HG03280 (cell line): Measurements from ENCODE around the gene PSMD2.
A peak's percentile ranks its signal among the peaks of the same experiment; 100 is the strongest.

ENCODE experiments used
- ATAC-seq: cut with Tn5 transposase; IDR thresholded peaks from one replicate; pipeline ENCODE4 v1.9.1; 2021; ENCODE audit warnings: mild to moderate bottlenecking, moderate library complexity; ENCODE audit not compliant: unreplicated experiment

PSMD2 gene

DNA sequence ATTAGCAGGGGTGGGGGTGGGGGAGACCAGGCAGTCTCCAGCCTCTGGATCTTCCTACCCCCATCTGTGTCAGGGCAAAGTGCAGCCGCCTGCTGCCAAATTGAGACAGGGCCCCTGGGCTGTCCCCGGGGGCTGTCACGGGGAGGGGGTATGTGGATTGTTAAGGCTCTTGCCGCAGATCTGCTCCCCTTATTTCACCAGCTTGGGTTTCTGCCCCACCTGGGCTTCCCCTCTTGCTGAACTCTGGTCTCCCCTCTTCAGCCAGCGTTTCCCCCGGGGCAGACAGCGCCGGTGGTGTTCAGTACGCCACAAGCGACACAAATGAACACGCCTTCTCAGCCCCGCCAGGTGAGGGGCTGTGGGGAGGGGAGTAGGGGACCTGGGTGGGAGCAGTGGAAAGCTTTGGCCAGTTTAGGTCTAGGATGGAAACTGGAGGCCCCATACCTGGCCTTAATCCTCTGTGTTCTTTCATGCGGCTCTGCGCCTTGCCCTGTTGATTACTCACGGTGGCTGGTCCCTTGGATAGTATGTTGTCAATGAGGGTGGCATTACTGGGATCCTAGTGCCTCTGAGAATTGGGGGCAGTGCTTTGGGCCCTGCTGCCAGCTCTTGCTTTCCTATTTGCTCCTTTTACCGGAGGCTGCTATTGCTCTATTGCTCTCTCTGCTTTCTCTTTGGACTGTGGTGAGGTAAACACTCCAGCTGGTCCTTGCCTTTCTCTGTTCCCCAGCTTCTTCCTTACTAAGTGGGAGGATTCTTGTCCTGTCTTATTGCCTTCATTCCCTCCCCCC, 17.0 kb downstream of the PSMD2 start:
- ATAC-seq: no peak

DNA sequence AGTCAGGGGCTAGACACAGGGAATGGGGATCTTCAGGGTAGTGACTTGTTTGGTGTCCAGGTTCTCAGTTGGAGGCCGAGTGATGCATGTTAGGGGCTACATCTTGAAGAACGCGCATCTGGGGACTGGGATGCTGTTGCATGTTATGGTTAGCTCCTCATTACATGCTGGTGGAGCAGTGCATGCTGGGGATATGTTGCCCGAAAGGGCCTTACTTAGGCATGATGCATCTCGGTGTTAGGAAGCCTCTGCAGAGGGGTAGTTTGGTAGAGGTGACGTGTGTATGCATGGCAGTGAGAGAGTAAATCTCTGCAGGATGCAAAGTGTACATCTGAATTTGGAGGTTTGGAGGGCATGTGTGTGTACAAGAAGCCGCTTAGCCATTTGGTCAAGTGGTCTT, 17.8 kb downstream of the PSMD2 start:
- no peak for ATAC-seq

DNA sequence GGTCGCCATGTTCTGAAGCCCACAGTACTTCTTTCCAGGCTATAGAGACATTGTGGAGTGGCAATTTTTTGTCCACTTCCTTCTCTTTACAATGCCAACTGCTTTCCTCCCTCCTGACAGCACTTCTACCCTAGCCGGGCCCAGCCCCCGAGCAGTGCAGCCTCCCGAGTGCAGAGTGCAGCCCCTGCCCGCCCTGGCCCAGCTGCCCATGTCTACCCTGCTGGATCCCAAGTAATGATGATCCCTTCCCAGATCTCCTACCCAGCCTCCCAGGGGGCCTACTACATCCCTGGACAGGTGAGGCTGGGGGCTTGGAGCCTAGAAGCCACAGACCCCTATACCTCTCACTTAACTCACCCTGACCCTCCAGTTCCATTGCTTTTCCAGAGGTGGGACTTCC, 18.2 kb downstream of the PSMD2 start:
- ATAC-seq: no peak

DNA sequence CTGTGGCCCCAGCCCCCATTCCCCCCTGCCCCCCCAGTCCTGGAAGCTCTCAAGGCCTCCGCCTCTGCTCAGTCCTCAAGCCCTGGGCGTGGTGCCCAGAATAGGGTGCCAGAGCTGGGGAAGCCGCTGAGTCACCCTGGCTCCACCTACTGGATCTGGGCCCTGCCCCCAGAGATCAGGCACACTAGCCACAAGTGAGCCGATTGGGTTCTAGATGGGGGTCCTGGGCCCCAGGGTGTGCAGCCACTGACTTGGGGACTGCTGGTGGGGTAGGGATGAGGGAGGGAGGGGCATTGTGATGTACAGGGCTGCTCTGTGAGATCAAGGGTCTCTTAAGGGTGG, 21.0 kb downstream of the PSMD2 start:
- no peak for ATAC-seq

DNA sequence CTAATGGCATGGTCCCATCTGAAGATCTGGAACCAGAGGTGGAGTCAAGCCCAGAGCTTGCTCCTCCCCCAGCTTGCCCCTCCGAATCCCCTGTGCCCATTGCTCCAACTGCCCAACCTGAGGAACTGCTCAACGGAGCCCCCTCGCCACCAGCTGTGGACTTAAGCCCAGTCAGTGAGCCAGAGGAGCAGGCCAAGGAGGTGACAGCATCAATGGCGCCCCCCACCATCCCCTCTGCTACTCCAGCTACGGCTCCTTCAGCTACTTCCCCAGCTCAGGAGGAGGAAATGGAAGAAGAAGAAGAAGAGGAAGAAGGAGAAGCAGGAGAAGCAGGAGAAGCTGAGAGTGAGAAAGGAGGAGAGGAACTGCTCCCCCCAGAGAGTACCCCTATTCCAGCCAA, 22.6 kb downstream of the PSMD2 start:
- no peak for ATAC-seq

DNA sequence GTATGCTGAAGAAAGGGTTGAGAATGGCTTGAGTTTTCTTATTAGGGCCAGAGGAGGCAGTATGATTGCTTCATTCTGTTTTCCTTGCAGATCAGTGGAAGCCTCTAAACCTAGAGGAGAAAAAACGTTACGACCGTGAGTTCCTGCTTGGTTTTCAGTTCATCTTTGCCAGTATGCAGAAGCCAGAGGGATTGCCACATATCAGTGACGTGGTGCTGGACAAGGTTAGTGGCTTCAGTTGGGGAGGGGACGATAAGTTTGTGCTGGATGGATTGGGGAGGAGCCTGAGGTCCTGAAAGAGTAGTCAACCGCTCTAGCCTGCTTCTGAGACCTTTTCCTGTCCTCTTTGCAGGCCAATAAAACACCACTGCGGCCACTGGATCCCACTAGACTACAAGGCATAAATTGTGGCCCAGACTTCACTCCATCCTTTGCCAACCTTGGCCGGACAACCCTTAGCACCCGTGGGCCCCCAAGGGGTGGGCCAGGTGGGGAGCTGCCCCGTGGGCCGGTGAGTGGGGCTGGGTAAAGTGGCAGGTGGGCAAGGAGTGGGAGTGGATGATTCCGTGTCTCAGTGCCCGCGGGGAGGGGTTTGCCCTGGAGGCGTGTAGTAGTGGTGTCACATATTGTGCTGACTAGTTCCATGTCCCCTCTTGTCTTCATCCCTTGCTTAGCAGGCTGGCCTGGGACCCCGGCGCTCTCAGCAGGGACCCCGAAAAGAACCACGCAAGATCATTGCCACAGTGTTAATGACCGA, 23.9 kb downstream of the PSMD2 start:
- no peak for ATAC-seq

DNA sequence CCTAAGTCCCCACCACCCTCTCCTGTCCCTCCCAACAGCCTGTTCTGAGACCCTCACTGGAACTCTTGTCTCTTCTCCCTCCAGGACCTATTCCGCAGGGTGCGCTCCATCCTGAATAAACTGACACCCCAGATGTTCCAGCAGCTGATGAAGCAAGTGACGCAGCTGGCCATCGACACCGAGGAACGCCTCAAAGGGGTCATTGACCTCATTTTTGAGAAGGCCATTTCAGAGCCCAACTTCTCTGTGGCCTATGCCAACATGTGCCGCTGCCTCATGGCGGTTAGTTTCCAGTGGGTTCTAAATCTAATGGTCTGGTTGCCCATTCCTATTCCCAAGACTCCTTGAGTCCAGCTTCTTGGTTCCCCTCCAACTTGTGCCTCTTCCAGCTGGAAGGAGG, 24.7 kb downstream of the PSMD2 start:
- no peak for ATAC-seq

DNA sequence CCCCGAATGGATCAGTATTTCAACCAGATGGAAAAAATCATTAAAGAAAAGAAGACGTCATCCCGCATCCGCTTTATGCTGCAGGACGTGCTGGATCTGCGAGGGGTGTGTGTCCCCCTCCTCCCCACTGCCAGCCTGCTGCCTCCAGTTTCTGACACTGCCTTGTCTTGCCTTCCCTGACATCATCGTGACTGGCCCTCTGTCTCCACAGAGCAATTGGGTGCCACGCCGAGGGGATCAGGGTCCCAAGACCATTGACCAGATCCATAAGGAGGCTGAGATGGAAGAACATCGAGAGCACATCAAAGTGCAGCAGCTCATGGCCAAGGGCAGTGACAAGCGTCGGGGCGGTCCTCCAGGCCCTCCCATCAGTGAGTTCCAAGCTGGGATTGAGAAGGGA, 26.2 kb downstream of the PSMD2 start:
- no peak for ATAC-seq

DNA sequence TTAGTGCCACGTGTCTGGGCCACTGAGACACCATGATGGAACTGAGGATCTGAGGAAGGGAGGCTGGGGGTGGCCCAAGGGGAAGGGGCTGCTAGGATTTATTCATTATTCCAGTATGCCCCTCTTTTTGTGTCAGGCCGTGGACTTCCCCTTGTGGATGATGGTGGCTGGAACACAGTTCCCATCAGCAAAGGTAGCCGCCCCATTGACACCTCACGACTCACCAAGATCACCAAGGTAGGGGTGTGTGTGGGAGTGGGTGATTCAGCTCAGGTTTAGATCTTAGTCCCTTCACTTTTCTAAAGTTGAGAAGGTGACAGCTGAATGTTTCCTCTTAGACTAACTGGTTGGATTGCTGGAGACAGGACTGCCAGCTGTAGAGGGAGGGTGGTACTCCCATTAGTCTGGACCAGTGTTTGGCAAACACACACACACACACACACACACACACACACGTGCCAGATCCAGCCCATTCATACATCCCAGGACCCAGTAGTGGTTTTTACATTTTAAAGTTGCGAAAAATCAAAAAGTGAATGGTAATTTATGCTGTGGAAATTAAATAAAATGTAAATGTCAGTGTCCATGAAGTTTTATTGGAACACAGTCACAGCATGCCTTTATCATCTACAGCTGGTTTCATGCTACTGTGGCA, 26.8 kb downstream of the PSMD2 start:
- no peak for ATAC-seq

DNA sequence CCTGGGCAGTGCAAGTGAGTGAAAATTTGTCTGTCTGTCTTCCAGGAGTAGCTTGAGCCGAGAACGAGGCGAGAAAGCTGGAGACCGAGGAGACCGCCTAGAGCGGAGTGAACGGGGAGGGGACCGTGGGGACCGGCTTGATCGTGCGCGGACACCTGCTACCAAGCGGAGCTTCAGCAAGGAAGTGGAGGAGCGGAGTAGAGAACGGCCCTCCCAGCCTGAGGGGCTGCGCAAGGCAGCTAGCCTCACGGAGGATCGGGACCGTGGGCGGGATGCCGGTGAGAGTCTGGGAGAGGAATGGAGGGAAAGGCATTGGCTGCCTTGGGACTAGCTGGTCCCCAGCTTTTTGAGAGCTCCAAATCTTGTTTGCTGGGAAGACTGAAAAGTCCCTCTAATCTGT, 28.1 kb downstream of the PSMD2 start:
- no peak for ATAC-seq

DNA sequence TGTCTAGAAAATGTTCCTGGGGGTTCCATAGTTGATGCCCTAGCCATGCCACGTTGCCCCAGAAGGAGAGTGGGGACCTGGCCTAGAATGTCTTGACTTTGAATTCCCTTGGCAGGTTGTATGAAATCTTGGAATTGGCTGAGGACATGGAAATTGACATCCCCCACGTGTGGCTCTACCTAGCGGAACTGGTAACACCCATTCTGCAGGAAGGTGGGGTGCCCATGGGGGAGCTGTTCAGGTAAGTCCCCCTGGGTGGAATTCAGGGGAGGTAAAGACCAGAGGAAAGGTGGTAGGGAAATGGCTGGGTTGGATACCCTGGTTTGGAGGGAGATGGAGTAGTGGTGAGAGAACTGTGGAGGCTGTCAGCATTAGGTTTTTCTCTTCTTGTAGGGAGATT, 29.5 kb downstream of the PSMD2 start:
- ATAC-seq: no peak

DNA sequence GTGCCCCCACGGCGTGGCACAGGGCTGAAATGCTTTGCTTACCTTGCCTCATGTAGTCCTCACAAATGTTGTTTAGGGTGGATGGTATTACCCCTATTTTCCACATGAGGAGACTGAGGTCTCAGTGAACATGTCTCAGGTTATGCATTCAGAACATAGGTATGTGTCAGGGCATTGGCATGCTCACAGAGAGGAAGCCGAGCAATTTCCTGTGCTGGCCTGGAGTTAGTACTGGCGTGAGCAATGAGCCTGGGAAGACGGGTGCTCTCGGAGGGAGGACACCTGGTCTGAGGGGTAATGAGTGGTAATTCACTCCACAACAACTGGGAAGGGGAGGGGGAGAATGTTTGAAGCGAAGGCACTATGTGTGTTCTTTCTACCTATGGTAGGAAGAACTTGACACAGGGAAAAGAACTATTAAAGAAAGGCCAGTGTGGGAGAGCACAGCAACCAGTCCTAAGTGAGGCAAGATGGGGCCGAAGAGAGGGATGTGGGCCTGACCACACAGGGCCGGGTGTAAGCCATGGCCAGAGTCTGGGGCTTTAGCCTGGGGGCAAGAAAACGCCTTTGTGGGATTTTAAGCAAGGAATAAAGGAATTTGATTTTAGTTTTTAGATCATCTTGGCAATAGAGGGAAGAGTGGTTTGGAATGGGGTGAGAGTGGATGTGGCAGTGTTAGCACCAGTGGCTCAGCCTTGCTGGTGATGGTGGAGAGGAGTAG, 33.5 kb downstream of the PSMD2 start:
- ATAC-seq: no peak

DNA sequence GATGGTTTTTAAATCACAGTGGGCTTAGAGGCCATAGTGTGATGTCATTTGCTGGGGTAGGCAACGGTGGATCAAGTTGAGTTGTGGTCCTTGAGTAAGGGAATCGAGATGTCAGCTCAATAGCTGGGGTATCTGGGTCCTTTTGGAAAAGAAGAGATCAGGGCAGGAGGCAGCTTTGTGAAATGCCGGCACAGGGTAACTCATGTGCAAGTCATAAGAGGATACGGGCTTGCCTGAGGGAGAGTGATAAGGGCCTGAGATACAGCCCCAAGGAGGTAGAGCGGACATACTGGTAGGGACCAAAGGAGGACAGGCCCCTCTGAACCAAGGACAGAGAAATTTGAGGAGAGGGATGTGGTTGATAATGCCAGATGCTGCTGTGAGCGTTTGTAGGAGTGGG, 34.1 kb downstream of the PSMD2 start:
- no peak for ATAC-seq

DNA sequence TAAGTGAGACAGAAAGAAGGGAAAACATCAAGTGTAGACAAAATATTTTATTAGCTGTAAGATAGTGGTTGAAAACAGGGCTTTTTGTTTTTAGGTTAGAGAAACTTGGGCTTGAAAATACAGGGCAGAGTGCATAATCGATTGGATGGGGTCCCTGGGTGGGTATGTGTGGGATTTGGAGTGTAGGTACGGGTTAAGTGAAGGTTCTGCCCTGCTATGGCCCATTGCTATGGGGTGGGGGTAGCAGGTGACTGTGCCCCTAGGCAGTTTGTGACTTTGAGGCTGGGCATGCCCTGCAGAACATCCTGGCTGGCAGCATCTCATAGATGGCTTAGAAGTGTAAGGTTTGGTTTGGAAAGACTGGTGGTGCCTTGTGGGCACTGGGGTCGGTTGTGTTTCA, 34.7 kb downstream of the PSMD2 start:
- ATAC-seq: no peak

DNA sequence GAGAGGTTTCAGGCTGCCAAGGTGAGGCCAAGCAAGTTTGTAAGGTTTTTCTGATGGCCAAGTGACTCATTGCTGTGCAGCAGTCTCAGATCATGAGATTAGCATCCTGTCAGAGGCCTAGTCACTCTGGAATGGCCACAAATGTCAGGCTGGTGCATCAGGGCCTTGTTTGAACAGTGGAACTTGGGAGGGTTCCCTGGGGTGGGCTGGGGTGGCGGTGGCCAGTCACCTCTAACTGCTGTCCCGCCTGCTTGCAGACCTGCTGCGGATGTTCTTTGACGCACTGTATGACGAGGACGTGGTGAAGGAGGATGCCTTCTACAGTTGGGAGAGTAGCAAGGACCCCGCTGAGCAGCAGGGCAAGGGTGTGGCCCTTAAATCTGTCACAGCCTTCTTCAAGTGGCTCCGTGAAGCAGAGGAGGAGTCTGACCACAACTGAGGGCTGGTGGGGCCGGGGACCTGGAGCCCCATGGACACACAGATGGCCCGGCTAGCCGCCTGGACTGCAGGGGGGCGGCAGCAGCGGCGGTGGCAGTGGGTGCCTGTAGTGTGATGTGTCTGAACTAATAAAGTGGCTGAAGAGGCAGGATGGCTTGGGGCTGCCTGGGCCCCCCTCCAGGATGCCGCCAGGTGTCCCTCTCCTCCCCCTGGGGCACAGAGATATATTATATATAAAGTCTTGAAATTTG, 35.6 kb downstream of the PSMD2 start:
- ATAC-seq: no peak

DNA sequence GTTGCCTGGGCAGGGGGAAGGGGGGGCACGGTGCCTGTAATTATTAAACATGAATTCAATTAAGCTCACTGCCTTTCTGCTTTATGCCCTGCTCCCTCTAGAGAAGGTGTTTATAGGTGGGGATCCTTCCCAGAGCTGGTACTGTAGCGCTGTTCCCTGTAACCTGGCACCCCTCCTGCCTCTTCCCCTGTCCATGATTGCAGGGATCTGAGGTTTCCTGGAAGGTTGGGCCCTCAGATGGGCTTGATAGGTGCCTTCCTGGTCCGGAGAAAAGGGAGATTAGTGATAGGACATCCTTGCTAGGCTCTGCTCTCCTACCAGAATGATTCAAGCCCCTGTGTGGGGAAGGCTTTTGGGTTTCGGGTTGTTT, 36.2 kb downstream of the PSMD2 start:
- no peak for ATAC-seq

DNA sequence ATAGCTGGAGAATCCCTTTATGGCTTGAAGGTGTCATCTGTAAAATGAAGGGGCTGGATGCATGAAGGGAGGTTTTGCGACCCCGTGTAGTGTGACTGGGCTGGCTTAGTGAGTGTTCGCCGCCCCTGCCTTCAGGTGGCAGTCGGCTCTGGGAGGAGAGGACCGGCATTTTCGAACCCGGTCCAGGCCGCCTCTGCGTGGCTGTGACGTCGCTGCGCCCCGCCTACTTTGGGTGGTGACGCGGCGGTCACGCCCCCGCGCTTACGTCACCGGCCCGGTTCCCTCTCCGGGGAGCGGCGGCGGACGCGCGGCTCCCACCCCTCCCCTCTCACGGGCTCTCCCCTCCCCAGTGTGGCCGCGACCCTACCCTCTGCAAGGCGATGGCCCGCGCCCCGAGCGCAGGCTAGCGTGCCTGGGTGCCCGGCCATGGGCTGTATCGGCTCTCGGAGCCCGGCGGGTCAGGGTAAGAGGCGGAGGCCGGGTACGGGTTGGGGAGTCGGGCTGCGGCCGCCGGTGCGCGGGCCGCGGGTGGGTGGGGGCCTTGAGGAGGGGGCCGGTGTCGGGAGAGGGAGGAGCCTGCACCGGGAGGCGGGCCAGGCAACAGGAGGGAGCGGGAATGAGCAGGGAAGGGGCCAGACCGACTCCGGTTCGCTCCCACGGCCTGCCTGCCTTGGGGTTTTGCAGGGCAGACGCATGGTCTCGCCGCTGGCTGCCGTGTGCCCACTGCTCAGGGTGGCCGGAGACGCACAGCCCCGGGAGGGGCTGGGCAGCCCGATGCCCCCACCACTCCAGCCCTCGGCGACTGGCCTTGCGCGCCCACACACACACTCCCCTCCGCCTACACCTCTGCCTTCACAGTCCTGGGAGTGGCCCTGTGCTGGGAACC, 36.9 kb downstream of the PSMD2 start:
- peak; percentile 84 for ATAC-seq

DNA sequence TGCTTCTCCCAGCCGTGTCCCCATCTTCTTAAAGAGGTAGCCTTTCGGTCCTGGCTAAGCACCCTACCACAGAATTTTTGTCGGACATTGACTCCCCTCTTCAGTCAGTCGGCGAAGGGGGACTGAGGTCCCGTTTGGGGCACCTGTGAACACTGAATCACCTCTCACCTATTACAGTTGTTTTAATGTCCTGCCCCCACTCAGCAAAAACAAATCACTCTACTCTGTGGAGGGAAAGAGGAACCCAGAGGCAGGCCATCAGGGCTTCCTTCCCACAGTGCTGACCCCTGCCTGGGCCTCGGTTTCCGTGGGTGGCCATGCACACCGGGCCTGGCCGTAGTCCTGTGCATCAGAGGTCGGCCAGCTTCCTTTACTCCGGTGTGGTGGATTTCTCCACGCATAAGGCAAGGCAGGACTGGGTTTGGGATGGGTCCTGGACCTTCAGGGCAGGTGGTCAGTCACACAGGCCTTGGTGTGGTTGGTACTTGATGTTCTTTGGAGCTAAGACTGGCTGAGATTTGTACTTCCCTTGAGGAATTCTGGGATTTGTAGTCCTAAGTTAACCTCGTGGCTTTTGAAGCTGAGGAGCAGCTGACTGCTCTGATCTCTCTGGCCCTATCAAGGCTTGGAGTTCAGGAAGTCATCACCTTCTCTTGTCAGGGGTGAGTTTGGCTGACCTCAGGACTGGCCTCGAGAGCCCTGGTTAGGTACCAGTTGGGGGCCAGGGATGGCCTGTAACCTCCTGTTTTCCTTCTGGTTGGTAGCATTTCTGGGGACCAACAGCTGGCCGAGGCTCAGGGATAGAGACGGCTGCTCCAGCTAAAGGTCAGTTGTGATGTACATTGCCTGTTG, 37.7 kb downstream of the PSMD2 start:
- no peak for ATAC-seq

DNA sequence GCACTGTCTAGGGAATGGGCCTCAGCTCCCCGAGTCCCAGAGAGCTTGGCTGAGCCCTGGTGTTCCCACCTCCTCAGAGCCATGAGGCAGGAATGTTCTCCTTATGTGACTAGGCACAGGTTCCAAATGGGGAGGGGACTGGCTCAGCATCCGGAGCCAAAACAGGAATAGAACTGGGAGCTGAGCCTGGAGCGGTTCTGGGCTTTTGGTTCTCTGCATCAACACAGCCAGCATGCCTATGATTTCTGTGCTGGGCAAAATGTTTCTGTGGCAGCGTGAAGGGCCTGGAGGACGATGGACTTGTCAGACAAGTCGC, 38.3 kb downstream of the PSMD2 start, which contains the start of gene FAM131A:
TSS of gene FAM131A (plus strand) at position 202 of the 316 bp plus-strand sequence. CDS start at position 233, 31 bp downstream.
- ATAC-seq: no peak
